Fibroblast of mammary gland (primary cell): ENCODE results near the gene SND1.

Source experiments
- DNase-seq: peaks from one replicate; pipeline ENCODE4 v3.0.0-alpha.2; 2010; ENCODE audit warnings: low read depth
- H3K4me3 ChIP-seq: 2 replicates; pipeline ENCODE4 v1.5.1; 2011; ENCODE audit warnings: low read depth, mild to moderate bottlenecking, low read length, moderate library complexity; ENCODE audit not compliant: control insufficient read depth
- TF ChIP-seq, protein P1 (sequence below): conservative IDR thresholded peaks from 2 replicates; pipeline ENCODE4 v1.5.1; 2011; ENCODE audit warnings: low read depth, low read length, inconsistent platforms; ENCODE audit not compliant: control insufficient read depth, insufficient read depth

SND1 gene

GRCh38 chr7:127798769-127799372 is 146.9 kb downstream of the SND1 start:
- TF ChIP-seq, protein P1, sequence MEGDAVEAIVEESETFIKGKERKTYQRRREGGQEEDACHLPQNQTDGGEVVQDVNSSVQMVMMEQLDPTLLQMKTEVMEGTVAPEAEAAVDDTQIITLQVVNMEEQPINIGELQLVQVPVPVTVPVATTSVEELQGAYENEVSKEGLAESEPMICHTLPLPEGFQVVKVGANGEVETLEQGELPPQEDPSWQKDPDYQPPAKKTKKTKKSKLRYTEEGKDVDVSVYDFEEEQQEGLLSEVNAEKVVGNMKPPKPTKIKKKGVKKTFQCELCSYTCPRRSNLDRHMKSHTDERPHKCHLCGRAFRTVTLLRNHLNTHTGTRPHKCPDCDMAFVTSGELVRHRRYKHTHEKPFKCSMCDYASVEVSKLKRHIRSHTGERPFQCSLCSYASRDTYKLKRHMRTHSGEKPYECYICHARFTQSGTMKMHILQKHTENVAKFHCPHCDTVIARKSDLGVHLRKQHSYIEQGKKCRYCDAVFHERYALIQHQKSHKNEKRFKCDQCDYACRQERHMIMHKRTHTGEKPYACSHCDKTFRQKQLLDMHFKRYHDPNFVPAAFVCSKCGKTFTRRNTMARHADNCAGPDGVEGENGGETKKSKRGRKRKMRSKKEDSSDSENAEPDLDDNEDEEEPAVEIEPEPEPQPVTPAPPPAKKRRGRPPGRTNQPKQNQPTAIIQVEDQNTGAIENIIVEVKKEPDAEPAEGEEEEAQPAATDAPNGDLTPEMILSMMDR, result no peak
- DNase-seq, result no peak
- H3K4me3 ChIP-seq, result no peak overlapping the region

GRCh38 chr7:127799535-127800305 is 147.7 kb downstream of the SND1 start:
- TF ChIP-seq, protein P1, result no peak
- H3K4me3 ChIP-seq, result no peak overlapping the region
- no peak for DNase-seq

- TF ChIP-seq, protein P1, result no peak
- DNase-seq, result no peak
- no peak overlapping the region for H3K4me3 ChIP-seq
These were observed 150.9 kb downstream of the SND1 start for GRCh38 chr7:127802845-127803244.

DNA sequence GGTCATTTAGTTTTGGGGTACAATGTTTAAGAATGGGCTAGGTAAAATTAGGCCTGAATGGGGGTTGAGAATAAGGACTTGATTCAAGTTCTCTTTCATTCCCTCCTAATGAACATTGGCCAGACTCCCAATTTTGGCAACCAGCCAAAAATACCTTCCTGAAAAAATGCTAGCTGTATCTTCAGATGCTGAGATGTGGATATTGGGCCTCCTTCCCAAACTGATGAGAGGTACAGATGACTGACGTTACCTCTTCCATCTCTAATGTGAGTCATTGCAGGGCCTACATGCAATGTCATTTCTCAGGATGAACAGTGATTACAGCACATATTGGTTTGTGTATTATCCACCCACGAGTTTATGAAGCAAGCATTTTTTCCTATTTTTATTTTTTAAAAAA is 151.6 kb downstream of the SND1 start:
- TF ChIP-seq, protein P1, result no peak
- peak; percentile 72 for DNase-seq
- no peak overlapping the region for H3K4me3 ChIP-seq

DNA sequence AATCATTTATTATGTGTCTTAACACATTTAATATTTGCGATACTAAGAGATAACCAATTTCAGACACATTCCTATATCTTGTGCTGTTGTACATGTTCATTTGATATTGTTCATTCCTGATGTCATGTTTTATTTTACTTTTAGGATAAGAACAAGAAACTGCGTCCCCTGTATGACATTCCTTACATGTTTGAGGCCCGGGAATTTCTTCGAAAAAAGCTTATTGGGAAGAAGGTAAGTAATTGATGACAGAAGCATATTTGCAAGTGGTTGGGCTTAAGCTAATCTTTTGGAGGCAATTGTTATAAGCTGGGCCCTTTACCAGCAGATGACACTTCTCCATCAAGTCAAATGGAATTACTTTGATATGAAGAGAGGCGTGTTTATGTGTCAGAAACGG is 155.3 kb downstream of the SND1 start:
- H3K4me3 ChIP-seq, result no peak overlapping the region
- no peak for DNase-seq
- TF ChIP-seq, protein P1, result no peak

DNA sequence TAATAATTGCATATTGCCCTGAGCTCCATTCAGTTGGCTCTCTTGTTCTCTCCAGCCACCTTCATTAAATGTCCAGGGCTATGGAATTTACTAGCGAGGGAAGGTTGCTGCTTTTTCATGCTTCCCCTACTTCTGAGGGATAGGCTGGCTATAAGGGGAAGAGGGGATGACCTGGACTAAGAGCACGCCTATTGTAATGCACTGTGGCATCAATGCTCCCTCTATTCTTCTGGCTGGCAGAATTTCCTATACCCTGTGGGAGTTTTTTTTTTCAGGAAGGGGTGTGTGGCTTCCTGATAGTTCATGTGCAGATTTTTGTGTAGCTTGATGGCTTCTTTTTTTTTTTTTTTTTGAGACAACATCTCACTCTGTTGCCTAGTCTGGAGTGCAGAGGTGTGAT is 155.8 kb downstream of the SND1 start:
- TF ChIP-seq, protein P1, result no peak
- H3K4me3 ChIP-seq, result no peak overlapping the region
- DNase-seq, result no peak

- H3K4me3 ChIP-seq, result no peak overlapping the region
- DNase-seq, result peak; percentile 90
- TF ChIP-seq, protein P1, result no peak
These were observed 157.3 kb downstream of the SND1 start for GRCh38 chr7:127809261-127809702.
